ENCODE data around the gene LZTS2.

DNA sequence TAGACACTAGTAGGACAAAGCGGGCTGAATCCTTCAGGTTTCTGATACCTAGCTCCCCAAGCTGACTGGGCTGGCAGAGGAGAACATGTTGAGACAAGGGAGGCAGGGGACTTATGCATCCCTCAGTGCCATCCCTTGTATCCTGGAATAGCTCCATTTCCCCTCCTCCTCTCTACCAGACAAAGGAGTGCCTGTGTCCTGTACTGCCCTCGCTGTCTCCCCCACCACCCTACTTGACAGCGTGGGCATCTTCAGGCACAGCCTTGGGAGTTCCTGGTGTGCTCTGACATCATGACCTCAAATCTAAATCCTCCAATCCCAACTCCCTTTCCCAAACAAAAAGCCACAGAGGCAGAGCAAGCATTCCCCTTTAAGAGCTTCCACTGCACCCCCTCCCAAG is 40.5 kb downstream of the LZTS2 start:
- TF ChIP-seq, protein P1, sequence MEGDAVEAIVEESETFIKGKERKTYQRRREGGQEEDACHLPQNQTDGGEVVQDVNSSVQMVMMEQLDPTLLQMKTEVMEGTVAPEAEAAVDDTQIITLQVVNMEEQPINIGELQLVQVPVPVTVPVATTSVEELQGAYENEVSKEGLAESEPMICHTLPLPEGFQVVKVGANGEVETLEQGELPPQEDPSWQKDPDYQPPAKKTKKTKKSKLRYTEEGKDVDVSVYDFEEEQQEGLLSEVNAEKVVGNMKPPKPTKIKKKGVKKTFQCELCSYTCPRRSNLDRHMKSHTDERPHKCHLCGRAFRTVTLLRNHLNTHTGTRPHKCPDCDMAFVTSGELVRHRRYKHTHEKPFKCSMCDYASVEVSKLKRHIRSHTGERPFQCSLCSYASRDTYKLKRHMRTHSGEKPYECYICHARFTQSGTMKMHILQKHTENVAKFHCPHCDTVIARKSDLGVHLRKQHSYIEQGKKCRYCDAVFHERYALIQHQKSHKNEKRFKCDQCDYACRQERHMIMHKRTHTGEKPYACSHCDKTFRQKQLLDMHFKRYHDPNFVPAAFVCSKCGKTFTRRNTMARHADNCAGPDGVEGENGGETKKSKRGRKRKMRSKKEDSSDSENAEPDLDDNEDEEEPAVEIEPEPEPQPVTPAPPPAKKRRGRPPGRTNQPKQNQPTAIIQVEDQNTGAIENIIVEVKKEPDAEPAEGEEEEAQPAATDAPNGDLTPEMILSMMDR (IDR thresholded peaks at IDR 0.05), result no peak
- no peak for TF ChIP-seq POLR2A (IDR thresholded peaks at IDR 0.05)

Measured in uterus (tissue), 2 donors.